Panc1 (cell line): ENCODE results near the gene RNF212.

Experiments
- CTCF ChIP-seq: fragments of 450-650 bp; IDR thresholded peaks from 2 replicates; pipeline ENCODE4 v1.5.1; 2017; ENCODE audit warnings: mild to moderate bottlenecking
- POLR2AphosphoS5 ChIP-seq: IDR thresholded peaks from 2 replicates; pipeline ENCODE4 v1.6.1; 2012; ENCODE audit warnings: mild to moderate bottlenecking, low read depth, low read length, moderate library complexity
- SIN3A ChIP-seq: IDR thresholded peaks from 2 replicates; pipeline ENCODE4 v1.6.1; 2012; ENCODE audit warnings: low read depth, mild to moderate bottlenecking, low read length, moderate library complexity, borderline replicate concordance; ENCODE audit not compliant: insufficient read depth
- TCF7L2 ChIP-seq: IDR thresholded peaks from 2 replicates; pipeline ENCODE4 v1.6.1; 2011; ENCODE audit warnings: mild to moderate bottlenecking, low read depth, low read length, inconsistent platforms
- TF ChIP-seq, protein P1 (sequence below), 2 experiments: IDR thresholded peaks; 2 replicates each; pipeline ENCODE4 v1.6.1; 2011 to 2012; ENCODE audit warnings: low read depth in 2 of 2, control low read depth in 1 of 2, low read length in 1 of 2, mild to moderate bottlenecking in 1 of 2, moderate library complexity in 1 of 2; ENCODE audit not compliant: insufficient read depth in 1 of 2

DNA sequence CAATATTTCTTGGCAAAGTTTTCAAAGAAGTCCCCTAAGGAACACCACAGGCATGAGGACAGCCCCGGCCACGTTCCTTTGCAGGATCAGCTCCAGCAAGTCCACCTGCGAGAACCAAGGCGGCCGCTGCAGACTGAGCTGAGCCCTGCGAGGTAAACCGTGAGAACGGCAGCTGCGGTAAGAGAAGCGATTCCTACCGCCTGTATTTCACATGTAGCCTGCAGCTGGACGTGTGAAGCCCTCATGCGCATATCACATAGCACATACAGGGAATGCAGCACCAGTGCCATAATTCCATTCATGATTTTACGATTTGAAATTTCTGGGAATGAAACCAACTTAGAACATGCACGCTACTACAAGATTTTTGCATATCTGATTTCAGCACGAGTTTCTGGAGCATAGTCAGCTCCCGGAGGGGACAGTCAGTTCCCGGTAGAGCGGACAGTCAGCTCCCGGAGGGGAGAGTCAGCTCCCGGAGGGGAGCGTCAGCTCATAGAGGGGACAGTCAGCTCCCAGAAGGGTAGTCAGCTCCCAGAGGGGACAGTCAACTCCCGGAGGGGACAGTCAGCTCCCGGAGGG lies 60.2 kb downstream of the RNF212 start:
- TF ChIP-seq CTCF (no peak), POLR2AphosphoS5 (no peak), TCF7L2 (no peak), SIN3A (no peak)
- TF ChIP-seq, protein P1, sequence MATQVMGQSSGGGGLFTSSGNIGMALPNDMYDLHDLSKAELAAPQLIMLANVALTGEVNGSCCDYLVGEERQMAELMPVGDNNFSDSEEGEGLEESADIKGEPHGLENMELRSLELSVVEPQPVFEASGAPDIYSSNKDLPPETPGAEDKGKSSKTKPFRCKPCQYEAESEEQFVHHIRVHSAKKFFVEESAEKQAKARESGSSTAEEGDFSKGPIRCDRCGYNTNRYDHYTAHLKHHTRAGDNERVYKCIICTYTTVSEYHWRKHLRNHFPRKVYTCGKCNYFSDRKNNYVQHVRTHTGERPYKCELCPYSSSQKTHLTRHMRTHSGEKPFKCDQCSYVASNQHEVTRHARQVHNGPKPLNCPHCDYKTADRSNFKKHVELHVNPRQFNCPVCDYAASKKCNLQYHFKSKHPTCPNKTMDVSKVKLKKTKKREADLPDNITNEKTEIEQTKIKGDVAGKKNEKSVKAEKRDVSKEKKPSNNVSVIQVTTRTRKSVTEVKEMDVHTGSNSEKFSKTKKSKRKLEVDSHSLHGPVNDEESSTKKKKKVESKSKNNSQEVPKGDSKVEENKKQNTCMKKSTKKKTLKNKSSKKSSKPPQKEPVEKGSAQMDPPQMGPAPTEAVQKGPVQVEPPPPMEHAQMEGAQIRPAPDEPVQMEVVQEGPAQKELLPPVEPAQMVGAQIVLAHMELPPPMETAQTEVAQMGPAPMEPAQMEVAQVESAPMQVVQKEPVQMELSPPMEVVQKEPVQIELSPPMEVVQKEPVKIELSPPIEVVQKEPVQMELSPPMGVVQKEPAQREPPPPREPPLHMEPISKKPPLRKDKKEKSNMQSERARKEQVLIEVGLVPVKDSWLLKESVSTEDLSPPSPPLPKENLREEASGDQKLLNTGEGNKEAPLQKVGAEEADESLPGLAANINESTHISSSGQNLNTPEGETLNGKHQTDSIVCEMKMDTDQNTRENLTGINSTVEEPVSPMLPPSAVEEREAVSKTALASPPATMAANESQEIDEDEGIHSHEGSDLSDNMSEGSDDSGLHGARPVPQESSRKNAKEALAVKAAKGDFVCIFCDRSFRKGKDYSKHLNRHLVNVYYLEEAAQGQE (IDR thresholded peaks at IDR 0.05; ENCODE audit: insufficient read depth in 1 of 2, low read depth in 2 of 2, low read length in 1 of 2) = no peak
